Fibroblast of pulmonary artery (primary cell): Measurements from ENCODE around the gene ARAP3.

Experiments used
- DNase-seq: peaks from one replicate; pipeline ENCODE4 v3.0.0-alpha.2; 2010; ENCODE audit warnings: low read depth
- H3K4me3 ChIP-seq: replicated peaks from 2 replicates; pipeline ENCODE4 v1.5.1; 2011; ENCODE audit warnings: low read depth, mild to moderate bottlenecking, control low read depth, low read length, moderate library complexity
- TF ChIP-seq, protein P1 (sequence below): IDR thresholded peaks from 2 replicates; pipeline ENCODE4 v1.5.1; 2011; ENCODE audit warnings: mild to moderate bottlenecking, control low read depth, low read length, inconsistent platforms; ENCODE audit errors: missing control alignments

Gene ARAP3

DNA sequence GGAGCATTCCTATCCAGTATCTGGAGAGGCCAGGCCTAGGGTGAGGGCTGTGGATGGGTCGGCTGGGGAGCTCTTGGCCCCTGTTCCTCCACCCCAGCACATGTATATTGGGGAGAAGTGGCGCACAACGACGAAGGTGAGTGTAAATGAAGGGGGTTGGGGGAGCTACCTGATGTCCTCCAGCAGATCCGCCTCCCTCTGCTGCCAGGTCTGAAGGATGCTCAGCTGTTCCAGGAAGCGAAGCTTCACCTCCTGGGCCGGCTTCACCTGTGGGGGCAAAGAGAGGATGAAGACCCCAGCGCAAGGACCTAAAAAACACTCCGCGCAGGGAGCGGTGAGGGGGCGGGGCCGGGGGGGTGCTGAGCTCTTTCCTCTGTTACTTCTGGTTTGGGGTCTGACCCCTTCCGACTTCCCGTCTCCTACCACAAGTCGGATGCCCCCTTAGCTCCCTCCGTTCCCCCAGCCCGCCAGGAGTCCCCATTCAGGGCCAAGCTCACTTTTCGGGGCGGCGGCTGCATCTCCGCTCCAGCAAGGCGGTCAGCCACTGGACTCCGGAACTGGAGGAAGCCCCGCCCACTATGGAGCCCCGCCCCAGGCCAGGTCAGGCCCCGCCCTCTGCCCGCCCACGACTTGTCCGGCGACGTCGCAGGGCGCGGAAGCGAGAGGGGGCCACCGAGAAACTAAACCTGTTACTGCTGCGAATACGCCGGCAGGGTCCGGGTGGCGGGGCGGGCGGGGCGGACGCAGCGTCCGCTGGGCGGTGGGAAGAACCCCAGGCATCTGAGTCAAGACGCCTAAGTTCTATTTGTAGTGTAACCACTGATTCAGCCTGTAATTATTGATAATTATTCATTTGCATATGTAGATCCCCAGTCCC lies 30.9 kb downstream of the ARAP3 start, which contains the start of gene FCHSD1:
TSS of gene FCHSD1 (minus strand) at position 568 of the 877 bp plus-strand sequence. CDS start at position 518, 50 bp downstream.
- TF ChIP-seq, protein P1, sequence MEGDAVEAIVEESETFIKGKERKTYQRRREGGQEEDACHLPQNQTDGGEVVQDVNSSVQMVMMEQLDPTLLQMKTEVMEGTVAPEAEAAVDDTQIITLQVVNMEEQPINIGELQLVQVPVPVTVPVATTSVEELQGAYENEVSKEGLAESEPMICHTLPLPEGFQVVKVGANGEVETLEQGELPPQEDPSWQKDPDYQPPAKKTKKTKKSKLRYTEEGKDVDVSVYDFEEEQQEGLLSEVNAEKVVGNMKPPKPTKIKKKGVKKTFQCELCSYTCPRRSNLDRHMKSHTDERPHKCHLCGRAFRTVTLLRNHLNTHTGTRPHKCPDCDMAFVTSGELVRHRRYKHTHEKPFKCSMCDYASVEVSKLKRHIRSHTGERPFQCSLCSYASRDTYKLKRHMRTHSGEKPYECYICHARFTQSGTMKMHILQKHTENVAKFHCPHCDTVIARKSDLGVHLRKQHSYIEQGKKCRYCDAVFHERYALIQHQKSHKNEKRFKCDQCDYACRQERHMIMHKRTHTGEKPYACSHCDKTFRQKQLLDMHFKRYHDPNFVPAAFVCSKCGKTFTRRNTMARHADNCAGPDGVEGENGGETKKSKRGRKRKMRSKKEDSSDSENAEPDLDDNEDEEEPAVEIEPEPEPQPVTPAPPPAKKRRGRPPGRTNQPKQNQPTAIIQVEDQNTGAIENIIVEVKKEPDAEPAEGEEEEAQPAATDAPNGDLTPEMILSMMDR, result no peak
- peak within 1 kb of the TSS; percentile 84 for H3K4me3 ChIP-seq
- DNase-seq, result peak; percentile 79

DNA sequence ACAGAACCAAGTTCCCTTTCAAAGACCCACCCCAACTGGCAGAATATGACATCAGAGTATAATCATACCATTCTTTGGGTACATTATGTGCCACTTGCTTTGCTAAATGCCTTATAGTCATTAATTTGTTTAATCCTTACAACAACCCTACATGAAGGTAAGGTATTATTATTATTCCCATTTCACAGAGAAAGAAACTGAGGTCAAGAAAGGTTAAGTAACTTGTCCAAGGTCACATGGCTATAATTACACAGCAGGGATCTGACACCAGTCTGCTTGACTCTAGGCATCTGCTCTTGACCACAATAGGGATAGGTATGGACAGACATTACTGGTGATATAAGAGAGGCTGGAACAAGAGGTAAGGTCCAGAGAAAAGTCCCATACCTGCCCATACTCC lies 32.1 kb downstream of the ARAP3 start:
- H3K4me3 ChIP-seq, result no peak overlapping the region
- TF ChIP-seq, protein P1, result no peak
- no peak for DNase-seq

- no peak for DNase-seq
- no peak overlapping the region for H3K4me3 ChIP-seq
- TF ChIP-seq, protein P1, result no peak
Measured at GRCh38 chr5:141649056-141649688, 32.9 kb downstream of the ARAP3 start.

GRCh38 chr5:141647851-141648250 lies 34.2 kb downstream of the ARAP3 start:
- TF ChIP-seq, protein P1, result no peak

GRCh38 chr5:141647242-141647641 lies 34.8 kb downstream of the ARAP3 start:
- no peak for DNase-seq
- TF ChIP-seq, protein P1, result no peak
- H3K4me3 ChIP-seq, result no peak overlapping the region

More at GRCh38 chr5:141647851-141648250, 34.2 kb downstream of the ARAP3 start:
- DNase-seq, result no peak
- H3K4me3 ChIP-seq, result no peak overlapping the region

GRCh38 chr5:141646026-141646425 lies 36.0 kb downstream of the ARAP3 start:
- no peak overlapping the region for H3K4me3 ChIP-seq
- TF ChIP-seq, protein P1, result no peak
- DNase-seq, result no peak
